NCI-H1436 treated with DMSO at 0.1 percent for 48 hours (cell line): Measurements from ENCODE around the gene CD44.

ENCODE experiments used
- DNase-seq: peaks from one replicate; lab custom pipeline; 2025; lab: John Stamatoyannopoulos, UW

CD44 gene

GRCh38 chr11:35177370-35177769, 38.4 kb downstream of the CD44 start:
- no peak for DNase-seq

GRCh38 chr11:35178067-35178805, 39.3 kb downstream of the CD44 start:
- DNase-seq, result no peak

GRCh38 chr11:35178873-35179272, 39.9 kb downstream of the CD44 start:
- DNase-seq, result no peak

- no peak for DNase-seq
These were observed 40.6 kb downstream of the CD44 start for GRCh38 chr11:35179466-35180135.

GRCh38 chr11:35180317-35181233, 41.6 kb downstream of the CD44 start:
- DNase-seq, result no peak

GRCh38 chr11:35182317-35182939, 43.5 kb downstream of the CD44 start:
- DNase-seq, result no peak

- DNase-seq, result no peak
These were observed 44.5 kb downstream of the CD44 start for GRCh38 chr11:35183326-35183925.

GRCh38 chr11:35185696-35186095, 46.7 kb downstream of the CD44 start:
- DNase-seq, result no peak

GRCh38 chr11:35187996-35188395, 49.0 kb downstream of the CD44 start:
- no peak for DNase-seq

GRCh38 chr11:35190804-35191348, 51.9 kb downstream of the CD44 start:
- no peak for DNase-seq

GRCh38 chr11:35192347-35192746, 53.4 kb downstream of the CD44 start:
- DNase-seq, result no peak

GRCh38 chr11:35193767-35194166, 54.8 kb downstream of the CD44 start:
- DNase-seq, result no peak

- DNase-seq, result no peak
These were observed 58.3 kb downstream of the CD44 start for GRCh38 chr11:35197292-35197691.

- DNase-seq, result no peak
These were observed 61.9 kb downstream of the CD44 start for GRCh38 chr11:35200811-35201341.

- DNase-seq, result no peak
These were observed 65.6 kb downstream of the CD44 start for GRCh38 chr11:35204614-35205013.

- no peak for DNase-seq
These were observed 67.6 kb downstream of the CD44 start for GRCh38 chr11:35206616-35207015.

GRCh38 chr11:35207471-35208403, 68.8 kb downstream of the CD44 start:
- DNase-seq, result no peak

GRCh38 chr11:35208795-35209194, 69.8 kb downstream of the CD44 start:
- no peak for DNase-seq

GRCh38 chr11:35210876-35211546, 72.0 kb downstream of the CD44 start:
- no peak for DNase-seq
